IPS-18a (cell line): Measurements from ENCODE around the gene FBXO10.

Source experiments
- H3K27ac ChIP-seq: one replicate; pipeline ENCODE4 v1.5.1; 2013; ENCODE audit warnings: low read length
- H3K27me3 ChIP-seq: one replicate; pipeline ENCODE4 v1.6.1; 2013; ENCODE audit warnings: mild to moderate bottlenecking, low read length; ENCODE audit not compliant: control insufficient read depth, insufficient read depth
- H3K36me3 ChIP-seq: one replicate; pipeline ENCODE4 v1.6.1; 2013; ENCODE audit warnings: low read depth, low read length; ENCODE audit not compliant: control insufficient read depth
- H3K4me1 ChIP-seq: one replicate; pipeline ENCODE4 v1.6.1; 2013; ENCODE audit warnings: low read depth, low read length; ENCODE audit not compliant: control insufficient read depth
- H3K4me3 ChIP-seq: one replicate; pipeline ENCODE4 v1.5.1; 2013; ENCODE audit warnings: low read length
- H3K9ac ChIP-seq: one replicate; pipeline ENCODE4 v1.6.1; 2013; ENCODE audit warnings: mild to moderate bottlenecking, low read length, moderate library complexity
- H3K9me3 ChIP-seq: one replicate; pipeline ENCODE4 v1.6.1; 2013; ENCODE audit warnings: low read depth, low read length; ENCODE audit not compliant: control insufficient read depth

The FBXO10 gene

DNA sequence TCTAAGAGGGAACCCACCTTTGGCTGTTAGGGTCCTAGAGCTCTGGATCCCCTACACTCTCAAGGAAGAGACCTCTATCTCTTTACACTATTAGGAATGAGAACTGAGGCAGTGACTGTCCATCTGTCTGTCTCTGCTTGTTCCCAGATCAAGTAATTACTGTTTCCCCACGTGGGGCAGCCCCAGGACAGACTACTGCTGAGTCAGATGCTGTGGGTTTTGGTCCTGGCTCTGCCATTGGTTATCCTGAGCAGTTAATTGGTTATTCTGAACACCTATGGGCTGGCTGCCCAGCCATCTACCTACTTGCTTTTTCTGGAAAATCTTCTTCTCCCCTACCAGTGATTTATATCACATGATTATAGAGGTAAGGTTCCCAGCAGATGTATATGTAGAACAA is 33.3 kb downstream of the FBXO10 start:
- Histone ChIP-seq H3K9me3 (no peaks in the 10 kb centered on the region), H3K36me3 (peaks cover 11% of the 10 kb centered on the region), H3K27me3 (no peaks in the 10 kb centered on the region), H3K4me1 (no peaks in the 10 kb centered on the region), H3K27ac (no peak overlapping the region), H3K9ac (no peak overlapping the region), H3K4me3 (no peak overlapping the region)

- no peak overlapping the region for H3K4me3 ChIP-seq
- no peak overlapping the region for H3K9ac ChIP-seq
- no peaks in the 10 kb centered on the region for H3K9me3 ChIP-seq
- peaks cover 14% of the 10 kb centered on the region for H3K36me3 ChIP-seq
- no peak overlapping the region for H3K27ac ChIP-seq
- H3K27me3 ChIP-seq: no peaks in the 10 kb centered on the region
- H3K4me1 ChIP-seq: no peaks in the 10 kb centered on the region
Measured at GRCh38 chr9:37542488-37542887, 33.7 kb downstream of the FBXO10 start.

DNA sequence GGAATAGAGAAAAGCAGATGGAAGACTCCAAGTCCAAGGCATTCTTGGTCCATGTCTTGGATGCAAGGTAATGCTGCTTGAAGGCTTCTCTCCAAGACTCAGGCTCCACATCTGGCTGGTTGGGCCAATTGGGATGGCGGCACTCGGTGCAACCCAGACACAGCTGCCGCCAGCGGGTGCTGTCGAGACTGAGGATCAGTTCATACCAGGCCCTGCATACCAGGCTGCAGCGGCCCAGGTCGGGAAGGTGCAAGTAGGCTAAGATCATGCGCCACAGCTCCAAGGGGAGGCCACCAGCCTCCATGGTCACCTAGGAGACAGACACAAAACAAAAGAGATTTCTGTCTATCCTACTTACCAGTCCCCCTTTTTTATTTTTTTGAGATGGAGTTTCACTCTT is 34.7 kb downstream of the FBXO10 start:
- no peaks in the 10 kb centered on the region for H3K4me1 ChIP-seq
- no peaks in the 10 kb centered on the region for H3K27me3 ChIP-seq
- H3K36me3 ChIP-seq: peaks cover 24% of the 10 kb centered on the region
- H3K9ac ChIP-seq: no peak overlapping the region
- no peak overlapping the region for H3K4me3 ChIP-seq
- no peak overlapping the region for H3K27ac ChIP-seq
- H3K9me3 ChIP-seq: no peaks in the 10 kb centered on the region

DNA sequence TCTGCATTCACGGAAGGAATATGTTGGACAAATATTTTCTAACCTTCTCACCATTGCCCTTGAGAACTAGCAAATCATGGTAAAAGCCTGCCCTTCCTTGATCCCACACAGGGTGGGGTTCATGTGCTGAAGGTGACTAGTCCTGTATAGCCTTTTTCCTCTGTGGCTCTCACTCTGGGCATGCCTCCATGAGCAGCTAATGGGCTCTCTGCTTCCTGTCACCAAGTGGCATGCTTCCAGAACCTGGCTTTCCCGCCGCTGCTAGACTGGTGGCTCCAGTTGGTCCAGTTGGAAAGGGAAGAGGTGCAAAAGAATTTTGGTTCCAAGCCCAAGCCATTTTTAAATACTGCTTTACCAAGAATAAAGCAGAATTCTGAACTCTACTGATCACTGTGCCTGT is 35.5 kb downstream of the FBXO10 start:
- Histone ChIP-seq H3K27me3 (no peaks in the 10 kb centered on the region), H3K9me3 (no peaks in the 10 kb centered on the region), H3K27ac (no peak overlapping the region), H3K36me3 (peaks cover 29% of the 10 kb centered on the region), H3K4me3 (no peak overlapping the region), H3K9ac (no peak overlapping the region), H3K4me1 (no peaks in the 10 kb centered on the region)

GRCh38 chr9:37539634-37540033 is 36.5 kb downstream of the FBXO10 start:
- Histone ChIP-seq H3K27me3 (no peaks in the 10 kb centered on the region), H3K36me3 (peaks cover 29% of the 10 kb centered on the region), H3K27ac (no peak overlapping the region), H3K4me1 (no peaks in the 10 kb centered on the region), H3K9ac (no peak overlapping the region), H3K4me3 (no peak overlapping the region), H3K9me3 (no peaks in the 10 kb centered on the region)

DNA sequence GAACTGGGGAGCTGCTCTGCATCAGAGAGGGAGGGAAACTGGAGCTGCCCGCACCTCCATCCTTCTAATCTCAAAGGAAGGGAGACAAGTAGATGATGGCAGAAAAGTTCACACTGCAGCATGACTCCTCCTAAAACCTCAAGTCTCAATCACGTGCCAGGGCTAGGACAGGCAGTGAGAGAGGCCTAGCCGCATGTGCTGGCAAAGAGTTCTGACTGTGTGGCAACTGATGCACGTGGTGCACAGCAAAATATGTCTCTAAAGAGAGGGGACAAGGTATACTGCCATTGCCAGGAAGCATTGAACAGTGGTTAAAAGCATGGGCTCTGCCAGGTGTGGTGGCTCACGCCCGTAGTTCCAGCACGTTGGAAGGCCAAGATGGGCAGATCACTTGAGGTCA is 38.1 kb downstream of the FBXO10 start:
- Histone ChIP-seq H3K9ac (no peak overlapping the region), H3K27ac (no peak overlapping the region), H3K4me3 (no peak overlapping the region), H3K4me1 (no peaks in the 10 kb centered on the region), H3K9me3 (no peaks in the 10 kb centered on the region), H3K27me3 (no peaks in the 10 kb centered on the region), H3K36me3 (peaks cover 29% of the 10 kb centered on the region)

DNA sequence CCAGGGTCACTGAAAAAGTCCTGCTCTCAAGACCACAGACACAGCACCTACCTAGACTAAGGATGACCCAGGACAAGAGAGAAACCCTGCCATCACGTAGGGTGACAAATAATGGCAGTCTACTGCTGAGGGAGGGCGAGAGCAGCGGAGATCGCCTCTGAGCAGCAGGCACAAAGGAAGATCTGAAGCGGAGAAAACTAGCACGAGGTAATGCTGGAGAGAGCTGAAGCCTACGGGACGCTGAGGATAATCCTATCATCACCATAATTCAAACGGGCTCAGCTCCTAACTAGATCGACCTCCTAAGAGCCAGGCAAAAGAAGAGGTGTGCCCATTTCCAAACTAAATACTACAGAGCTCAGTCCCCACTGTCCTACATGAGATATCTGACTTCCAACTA is 41.3 kb downstream of the FBXO10 start:
- Histone ChIP-seq H3K36me3 (peaks cover 18% of the 10 kb centered on the region), H3K9ac (no peak overlapping the region), H3K9me3 (no peaks in the 10 kb centered on the region), H3K4me3 (no peak overlapping the region), H3K27ac (no peak overlapping the region), H3K4me1 (no peaks in the 10 kb centered on the region), H3K27me3 (no peaks in the 10 kb centered on the region)

- Histone ChIP-seq H3K9ac (no peak overlapping the region), H3K4me3 (no peak overlapping the region), H3K9me3 (no peaks in the 10 kb centered on the region), H3K27ac (no peak overlapping the region), H3K4me1 (no peaks in the 10 kb centered on the region), H3K27me3 (no peaks in the 10 kb centered on the region), H3K36me3 (peaks cover 18% of the 10 kb centered on the region)
Measured at GRCh38 chr9:37534412-37534811, 41.8 kb downstream of the FBXO10 start.

DNA sequence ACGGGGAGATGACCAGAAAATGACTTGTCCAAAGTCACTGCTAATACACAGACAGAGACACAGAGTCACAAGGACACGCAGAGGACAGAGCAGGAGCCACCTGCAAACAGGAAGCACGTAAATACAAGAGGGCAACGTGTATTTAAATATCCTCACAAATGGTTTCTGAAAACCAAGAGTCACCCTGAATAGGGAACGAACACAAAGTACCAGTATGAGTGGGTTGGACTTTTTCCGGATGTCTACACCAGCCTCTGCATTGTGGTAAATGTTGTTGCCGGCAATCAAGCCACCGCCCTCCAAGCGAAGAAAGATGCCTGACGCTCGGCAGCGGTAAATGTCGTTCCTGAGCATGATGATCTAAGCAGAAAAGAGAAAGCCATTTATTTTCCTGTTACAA is 44.5 kb downstream of the FBXO10 start:
- Histone ChIP-seq H3K27ac (no peak overlapping the region), H3K9ac (no peak overlapping the region), H3K4me3 (no peak overlapping the region), H3K36me3 (peaks cover 17% of the 10 kb centered on the region), H3K4me1 (no peaks in the 10 kb centered on the region), H3K27me3 (no peaks in the 10 kb centered on the region), H3K9me3 (no peaks in the 10 kb centered on the region)

DNA sequence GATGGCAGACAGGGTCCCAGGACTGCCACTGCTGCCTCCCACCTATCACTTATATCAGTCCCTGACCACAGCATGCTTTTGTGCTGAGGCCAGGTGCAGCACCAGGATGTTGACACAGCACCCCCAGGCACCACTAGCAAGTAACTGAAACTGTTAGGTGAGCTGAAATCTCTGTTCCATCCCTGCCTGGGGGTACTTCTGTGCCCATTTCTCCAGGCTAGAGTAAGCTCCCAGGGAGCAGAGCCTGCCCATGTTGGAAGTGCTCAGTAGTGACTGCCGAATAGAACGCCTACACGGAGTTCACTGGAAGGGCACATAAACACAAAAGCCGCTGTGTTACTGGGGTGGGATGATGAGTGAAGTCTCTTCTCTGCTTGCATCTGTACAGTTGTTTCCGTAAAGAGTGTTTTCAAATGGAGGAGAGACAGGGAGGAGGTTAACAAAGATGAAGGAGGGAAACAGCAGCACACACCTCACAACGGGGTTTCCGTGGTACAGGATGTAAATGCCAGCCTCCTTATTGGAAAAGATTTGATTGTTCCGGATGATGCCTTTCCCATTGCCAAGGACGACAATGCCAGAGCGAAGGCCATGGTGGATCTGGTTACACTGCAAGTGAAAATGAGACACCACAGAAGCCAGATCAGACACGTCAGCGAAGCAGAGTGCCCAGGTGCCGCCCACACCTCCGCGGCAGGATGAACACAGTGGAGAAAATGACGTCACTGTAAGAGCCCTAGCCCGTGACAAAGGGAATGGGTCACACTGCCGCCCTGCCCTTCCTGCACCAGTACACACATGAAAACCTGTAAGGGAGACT is 47.3 kb downstream of the FBXO10 start:
- H3K36me3 ChIP-seq: peaks cover 25% of the 10 kb centered on the region
- H3K9ac ChIP-seq: no peak overlapping the region
- no peak overlapping the region for H3K27ac ChIP-seq
- H3K4me1 ChIP-seq: no peaks in the 10 kb centered on the region
- no peaks in the 10 kb centered on the region for H3K9me3 ChIP-seq
- H3K4me3 ChIP-seq: no peak overlapping the region
- H3K27me3 ChIP-seq: no peaks in the 10 kb centered on the region

DNA sequence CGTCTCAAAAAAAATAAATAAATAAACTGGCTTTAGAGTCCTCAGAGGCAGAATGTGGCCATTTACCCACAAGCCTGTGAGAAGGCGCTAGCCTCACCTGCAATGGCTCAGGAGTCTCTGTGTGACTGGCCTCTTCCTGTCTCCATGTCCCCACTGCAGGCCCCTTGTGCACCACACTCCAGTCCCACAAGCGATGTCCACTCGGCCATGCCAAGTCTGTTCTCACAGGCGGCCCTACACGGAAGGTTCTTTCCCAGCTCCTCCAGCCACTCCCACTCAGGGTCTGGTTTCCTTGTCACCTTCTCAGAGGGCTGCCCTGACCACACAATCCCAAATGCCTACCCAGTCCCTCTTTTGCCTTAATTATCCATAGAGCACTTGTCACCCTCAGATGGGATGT is 52.3 kb downstream of the FBXO10 start:
- Histone ChIP-seq H3K27me3 (no peaks in the 10 kb centered on the region), H3K36me3 (peaks cover 38% of the 10 kb centered on the region), H3K9ac (no peak overlapping the region), H3K4me1 (no peaks in the 10 kb centered on the region), H3K4me3 (no peak overlapping the region), H3K9me3 (no peaks in the 10 kb centered on the region), H3K27ac (no peak overlapping the region)

GRCh38 chr9:37522971-37523370 is 53.2 kb downstream of the FBXO10 start:
- Histone ChIP-seq H3K4me1 (no peaks in the 10 kb centered on the region), H3K9me3 (no peaks in the 10 kb centered on the region), H3K27me3 (no peaks in the 10 kb centered on the region), H3K36me3 (peaks cover 33% of the 10 kb centered on the region), H3K9ac (no peak overlapping the region), H3K4me3 (no peak overlapping the region), H3K27ac (no peak overlapping the region)
